Colon (tissue), 2 donors: ENCODE measurements around the gene CRYBA1.
"Not testable (repeated sequence)": the region's sequence is repeated elsewhere in the genome, so short reads cannot be mapped to it uniquely, and the experiment has no call there.

ENCODE experiments used
- FAIRE-seq: peaks from 2 replicates; lab custom pipeline; 2012; peaks lifted over from hg19 to GRCh38; lab: Jason Lieb, UNC
- donor health status: control.
- donor health status: control.

Gene CRYBA1

GRCh38 chr17:29238133-29238850, 8.4 kb upstream of the CRYBA1 start:
- no peak for FAIRE-seq

DNA sequence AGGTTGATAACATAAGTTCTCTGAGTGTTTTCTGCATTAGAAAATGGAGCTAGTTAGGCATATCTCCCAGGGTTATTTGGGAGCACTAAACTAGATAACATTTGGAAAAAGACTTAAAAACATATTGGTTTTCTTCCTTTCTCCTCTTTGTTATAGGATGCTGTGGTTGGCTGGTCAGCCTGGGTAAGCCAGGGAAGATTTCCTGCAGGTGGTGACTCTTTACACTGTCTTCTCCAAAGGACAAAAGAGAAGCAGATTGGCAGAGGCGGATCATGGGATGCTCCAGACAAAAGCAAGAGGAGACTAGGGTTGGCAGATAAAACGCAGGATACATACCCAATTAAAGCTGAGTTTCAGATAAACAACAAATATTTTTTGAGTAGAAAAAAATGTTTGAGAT, 6.2 kb upstream of the CRYBA1 start:
- FAIRE-seq, result no peak

- no peak for FAIRE-seq
Measured at GRCh38 chr17:29240968-29241963, 5.4 kb upstream of the CRYBA1 start.

DNA sequence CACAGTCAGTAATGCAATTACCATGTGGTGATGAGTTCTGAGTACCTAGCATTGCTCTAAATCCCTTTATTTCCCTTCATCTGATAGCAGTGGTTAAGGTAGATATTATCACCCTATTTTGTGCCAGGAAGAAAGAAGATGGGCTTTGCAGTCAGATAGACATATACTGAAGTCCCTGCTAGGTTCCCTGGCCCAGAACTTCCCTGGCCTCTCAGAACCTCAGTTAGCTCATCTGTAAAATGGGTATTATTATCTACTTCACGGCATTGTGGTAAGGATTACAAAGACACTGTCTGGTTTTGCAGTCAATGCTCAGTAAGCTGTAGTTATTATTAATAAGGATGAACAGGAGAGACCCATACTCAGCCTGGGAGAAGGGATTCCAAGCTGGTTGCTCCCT, 4.6 kb upstream of the CRYBA1 start:
- FAIRE-seq, result no peak

- no peak for FAIRE-seq
Measured at GRCh38 chr17:29242790-29243189, 3.9 kb upstream of the CRYBA1 start.

- FAIRE-seq, result no peak
Measured at GRCh38 chr17:29243792-29244191, 2.9 kb upstream of the CRYBA1 start.

GRCh38 chr17:29245401-29245800, 1.3 kb upstream of the CRYBA1 start:
- FAIRE-seq, result no peak

DNA sequence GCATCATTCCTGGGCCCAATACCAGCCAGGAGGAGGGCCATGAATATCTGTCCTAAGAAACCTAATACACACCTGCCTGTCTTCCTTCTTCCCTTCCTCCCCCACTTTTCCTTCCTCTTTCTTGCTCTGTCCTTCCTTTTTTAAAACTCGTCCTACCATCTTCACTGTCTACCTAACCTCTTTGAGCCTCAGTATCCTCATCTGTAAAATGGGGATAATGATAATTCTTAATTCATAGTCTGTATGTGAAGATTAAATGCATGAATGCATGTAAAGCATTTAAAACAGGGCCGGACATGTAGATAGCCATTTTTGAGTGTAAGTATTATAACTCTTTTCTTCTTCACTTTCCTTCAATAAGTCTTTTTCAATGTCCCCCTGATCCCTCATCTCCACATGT, 560 bp downstream of the CRYBA1 start:
- no peak for FAIRE-seq

- no peak for FAIRE-seq
Measured at GRCh38 chr17:29248845-29249244, 2.2 kb downstream of the CRYBA1 start.

DNA sequence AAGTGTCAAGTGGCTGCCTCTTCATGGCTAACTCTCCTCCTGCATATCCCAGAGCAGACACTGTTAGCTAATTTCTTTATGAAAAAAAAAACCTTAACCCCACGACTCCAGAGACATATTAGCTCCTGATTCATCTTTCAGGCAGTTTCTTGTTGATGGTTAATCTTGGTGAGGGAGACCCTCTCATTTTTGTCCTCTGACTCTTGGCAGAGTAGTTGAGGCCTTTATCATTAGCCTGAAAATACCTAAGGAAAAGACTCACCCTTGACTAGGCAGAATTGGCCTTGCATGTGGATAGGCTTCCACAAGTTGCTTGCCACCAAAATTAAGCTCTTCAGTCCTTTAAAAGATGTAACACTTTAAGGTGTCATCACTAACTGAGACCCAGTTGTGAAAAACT, 4.0 kb downstream of the CRYBA1 start:
- FAIRE-seq, result no peak

- FAIRE-seq, result no peak
Measured at GRCh38 chr17:29251184-29251583, 4.5 kb downstream of the CRYBA1 start.

- FAIRE-seq, result no peak
Measured at GRCh38 chr17:29252101-29252791, 5.6 kb downstream of the CRYBA1 start.

DNA sequence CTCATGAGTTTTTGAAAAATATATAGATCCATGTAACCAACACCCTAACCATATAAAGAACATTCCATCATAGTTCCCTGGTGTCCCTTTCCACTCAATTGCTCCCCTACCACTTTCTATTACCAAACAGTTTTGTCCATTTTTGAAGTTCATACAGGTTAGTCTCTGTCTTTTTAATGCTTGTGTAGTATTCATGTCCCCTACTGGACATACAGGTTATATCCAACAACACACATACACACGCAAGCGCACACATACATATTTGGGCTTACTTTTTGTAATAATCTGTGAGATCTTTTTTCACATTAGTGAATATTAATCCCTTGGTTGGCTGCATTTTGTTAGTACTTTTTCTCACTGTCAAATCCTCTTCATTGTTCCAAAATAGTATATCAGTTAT, 6.4 kb downstream of the CRYBA1 start:
- FAIRE-seq, result no peak

DNA sequence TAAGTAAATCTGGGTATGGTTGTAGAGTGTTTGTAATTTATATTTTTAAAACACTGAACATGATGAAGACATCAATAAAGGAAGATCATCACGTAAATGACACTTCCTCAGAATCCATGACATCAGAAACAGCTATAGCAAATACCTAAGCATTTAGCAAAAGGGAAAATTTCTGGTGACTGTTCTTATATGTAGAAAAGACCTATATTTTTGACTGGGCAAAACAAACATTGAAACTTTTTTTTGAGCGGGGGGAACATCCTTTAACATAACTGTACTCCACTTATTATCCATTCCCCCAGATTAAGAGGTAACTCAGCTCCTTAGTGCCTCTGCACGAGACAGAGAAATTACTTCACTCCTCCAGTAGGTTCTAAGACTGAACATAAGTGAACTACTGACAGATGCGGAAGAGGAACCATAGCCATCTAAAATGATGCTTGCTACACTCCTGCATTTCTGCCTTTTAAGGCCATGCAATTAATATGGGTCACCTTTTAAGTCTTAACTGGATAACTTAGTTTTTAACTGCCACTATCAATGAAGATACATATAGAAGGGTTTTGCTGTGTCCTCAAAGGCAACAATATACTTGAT, 9.4 kb downstream of the CRYBA1 start:
- FAIRE-seq, result no peak

DNA sequence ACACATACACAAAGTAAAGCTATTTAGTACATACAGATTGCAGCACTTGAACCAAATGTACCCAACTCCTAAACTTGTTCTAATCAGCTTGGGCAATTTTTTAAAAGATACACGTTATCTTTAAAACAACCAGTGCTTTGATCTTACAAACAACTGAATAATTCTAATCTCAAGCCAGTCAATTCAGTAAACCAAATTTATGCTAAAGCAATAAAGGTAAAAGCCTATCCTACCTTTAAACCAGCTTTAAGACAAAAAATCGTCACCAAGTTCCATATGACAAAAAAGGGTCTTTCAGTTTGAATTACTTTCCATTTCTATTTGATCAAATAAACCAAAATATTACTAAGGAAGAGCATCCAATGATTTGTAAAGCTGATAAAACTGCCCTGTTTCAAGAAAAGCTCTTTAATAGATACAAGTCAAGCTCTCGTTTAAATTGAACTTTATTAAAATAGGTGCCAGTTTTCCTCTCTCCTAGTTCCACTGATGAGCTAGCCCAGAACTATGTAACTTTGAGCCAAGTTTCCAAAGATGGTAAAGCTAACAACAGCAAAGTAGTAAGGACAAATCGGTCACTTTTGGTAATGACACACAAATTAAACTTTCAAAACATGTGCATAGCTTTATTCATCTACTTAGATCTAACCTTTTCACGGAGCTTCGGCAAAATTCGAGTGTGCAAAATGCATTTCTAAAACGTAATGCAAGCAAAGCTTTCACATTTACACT, 10.2 kb downstream of the CRYBA1 start:
- no peak for FAIRE-seq

GRCh38 chr17:29257756-29258155, 11.1 kb downstream of the CRYBA1 start:
- FAIRE-seq, result no peak

DNA sequence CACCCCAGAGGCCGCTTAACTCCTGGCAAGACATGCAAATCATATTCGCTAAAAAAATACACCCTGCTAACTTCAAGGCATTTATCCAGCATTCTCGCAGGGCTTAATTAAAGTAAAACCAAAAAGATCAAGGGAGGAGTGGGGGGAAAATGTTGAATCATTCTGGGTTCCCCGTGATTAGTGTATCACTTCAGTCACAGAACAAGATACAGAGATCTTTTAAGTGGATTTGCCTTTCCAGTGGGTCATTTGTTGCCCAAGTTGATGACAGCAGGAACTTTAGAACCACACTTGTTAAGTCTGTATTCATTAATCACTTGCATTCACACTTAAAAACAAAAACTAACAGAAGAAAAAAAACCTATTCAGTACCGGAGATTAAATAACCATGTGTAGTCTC, 17.3 kb downstream of the CRYBA1 start:
- FAIRE-seq, result no peak

DNA sequence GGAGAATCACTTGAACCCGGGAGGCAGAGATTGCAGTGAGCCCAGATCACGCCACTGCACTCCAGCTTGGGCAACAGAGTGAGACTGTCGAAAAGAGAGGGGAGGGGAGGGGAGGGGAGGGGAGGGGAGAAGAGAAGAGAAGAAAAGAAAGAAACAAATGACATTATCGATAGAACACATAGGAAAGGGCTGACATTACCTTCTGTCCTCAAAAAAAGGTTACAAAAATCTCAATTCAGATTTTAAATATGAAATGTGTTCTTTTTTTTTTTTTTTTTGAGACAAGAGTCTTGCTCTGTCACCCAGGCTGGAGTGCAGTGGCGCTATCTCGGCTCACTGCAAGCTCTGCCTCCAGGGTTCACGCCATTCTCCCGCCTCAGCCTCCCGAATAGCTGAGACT, 25.3 kb downstream of the CRYBA1 start:
- not testable (repeated sequence) for FAIRE-seq

DNA sequence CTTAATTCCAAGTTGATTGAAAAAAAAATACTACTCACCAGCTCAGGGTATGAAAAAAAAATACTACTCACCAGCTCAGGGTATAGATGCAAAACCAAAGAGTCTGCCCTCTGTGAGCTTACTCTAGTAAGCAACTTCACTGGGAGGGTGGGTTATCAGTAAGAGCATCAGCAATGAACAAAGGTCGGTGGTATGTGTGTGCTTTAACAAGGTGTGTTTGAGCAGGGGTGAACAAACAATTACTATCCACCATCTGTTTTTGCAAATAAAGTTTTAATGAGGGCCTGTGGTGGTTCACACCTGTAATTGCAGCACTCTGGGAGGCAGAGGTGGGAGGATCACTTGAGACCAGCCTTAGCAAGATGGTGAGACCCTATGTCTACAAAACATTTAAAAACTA, 27.3 kb downstream of the CRYBA1 start:
- FAIRE-seq, result no peak

DNA sequence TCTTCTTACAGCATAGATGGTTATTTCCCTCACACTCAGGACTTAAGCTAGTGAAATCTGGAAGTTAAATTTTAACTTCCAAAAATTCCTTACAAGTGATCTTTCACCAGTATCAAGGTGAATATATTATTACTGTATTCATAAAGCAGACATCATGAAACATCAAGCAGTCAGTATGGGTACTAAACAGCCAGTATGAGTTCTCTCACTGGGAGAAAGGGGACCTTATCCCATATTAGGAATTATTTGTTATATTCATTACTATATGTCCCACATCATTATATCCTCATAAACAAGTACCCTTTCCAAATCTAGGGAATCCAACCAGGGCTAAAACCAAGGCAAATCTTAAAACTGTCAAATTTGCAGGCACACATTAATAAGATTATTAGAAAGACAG, 32.0 kb downstream of the CRYBA1 start:
- FAIRE-seq, result no peak

GRCh38 chr17:29279397-29280070, 32.9 kb downstream of the CRYBA1 start:
- FAIRE-seq, result no peak
